Gastrocnemius medialis (tissue), 4 donors: Measurements from ENCODE around the gene TNRC18. TPM values are rescaled to one million over a fixed set of nuclear protein-coding genes. Genes with fewer than 3 reads are reported as not detected.
"Not testable (repeated sequence)": the region's sequence is repeated elsewhere in the genome, so short reads cannot be mapped to it uniquely, and the experiment has no call there.

Experiments used
- ATAC-seq, 2 donors: fragments of 150-250 bp; one replicate each; pipeline ENCODE4 v1.9.1; 2016
- DNase-seq, 2 donors: peaks; one replicate each; pipeline ENCODE4 v3.0.0-alpha.2; 2019
- H3K27ac ChIP-seq, 4 donors: fragments of 200-600 bp; sonication (generic); 1 replicate in 1 of 4; 2 replicates in 3 of 4; pipeline ENCODE4 v1.5.1; 2016 to 2018; ENCODE audit warnings: mild to moderate bottlenecking in 2 of 4, moderate library complexity in 1 of 4
- H3K27me3 ChIP-seq, 3 donors: fragments of 200-600 bp; sonication (generic) in 2 of 3; 1 replicate in 1 of 3; 2 replicates in 2 of 3; pipeline versions ENCODE4 v1.5.1 to v1.6.0; 2016 to 2019; ENCODE audit warnings: mild to moderate bottlenecking in 1 of 3, moderate library complexity in 1 of 3
- H3K36me3 ChIP-seq, 2 donors: fragments of 200-600 bp; sonication (generic) in 1 of 2; one replicate each; pipeline ENCODE4 v1.5.1; 2017 to 2018
- H3K4me1 ChIP-seq, 2 donors: fragments of 200-600 bp; sonication (generic) in 1 of 2; one replicate each; pipeline ENCODE4 v1.5.1; 2016 to 2017; ENCODE audit warnings: mild to moderate bottlenecking in 2 of 2
- H3K4me3 ChIP-seq, 4 donors: fragments of 200-600 bp; sonication (generic) in 3 of 4; 1 replicate in 1 of 4; 2 replicates in 3 of 4; pipeline ENCODE4 v1.5.1; 2016 to 2019; ENCODE audit warnings: mild to moderate bottlenecking in 2 of 4
- H3K9me3 ChIP-seq, 3 donors: fragments of 200-600 bp; sonication (generic) in 2 of 3; 1 replicate in 1 of 3; 2 replicates in 2 of 3; pipeline ENCODE4 v1.5.1; 2016 to 2019
- CTCF ChIP-seq, 5 experiments: fragments of 450-650 bp in 3 of 5; fragments of 200-600 bp in 2 of 5; sonication (generic) in 2 of 5; IDR thresholded peaks in 4 of 5; conservative IDR thresholded peaks in 1 of 5; 1 replicate in 4 of 5; 2 replicates in 1 of 5; pipeline ENCODE4 v1.5.1; 2016 to 2019; ENCODE audit warnings: antibody characterized with exemption in 5 of 5, mild to moderate bottlenecking in 3 of 5, moderate library complexity in 3 of 5
- POLR2A ChIP-seq, 2 donors: fragments of 450-650 bp; IDR thresholded peaks; one replicate each; pipeline ENCODE4 v1.6.1; 2017; ENCODE audit warnings: antibody characterized with exemption in 2 of 2, mild to moderate bottlenecking in 2 of 2, moderate library complexity in 2 of 2
- in situ Hi-C, 4 donors: fragments of 200-750 bp; cut with MboI; loops; one replicate each; pipeline versions ENCODE4 v1.15.0 to v1.8.0; 2017; ENCODE audit warnings: low sequenced_read_pairs in 4 of 4
- intact Hi-C: fragments of 100-400 bp; cut with DNase I; formaldehyde crosslinking; loops from one replicate; pipeline ENCODE4 v1.15.1; 2023; ENCODE audit warnings: low total_unique reads
- total RNA-seq, 4 donors: library from RNA; depleted of rRNA; stranded (reverse); fragments of >200 nt; gene quantifications; one replicate each; pipeline versions ENCODE4 v1.1.0 to v1.2.3, GENCODE V29; 2016

TNRC18 gene
- total RNA-seq, 4 donors from 2014 or later: 8.7 to 31.2 (median 20.5) TPM

GRCh38 chr7:5370454-5371353 is 52.9 kb downstream of the TNRC18 start:
- H3K27me3 ChIP-seq: no peaks in the 10 kb centered on the region
- H3K36me3 ChIP-seq: peaks cover 0 to 33% of the 10 kb centered on the region in 2 donors
- H3K4me3 ChIP-seq: no peak overlapping the region
- intact Hi-C loops (no loop called here), in situ Hi-C loops (no loop called here)
- H3K4me1 ChIP-seq: no peaks in the 10 kb centered on the region
- DNase-seq (no peak), ATAC-seq (no peak)
- H3K27ac ChIP-seq: no peak overlapping the region
- H3K9me3 ChIP-seq: no peaks in the 10 kb centered on the region
- no peak for TF ChIP-seq POLR2A (IDR thresholded peaks at IDR 0.05)
- no peak for TF ChIP-seq CTCF (IDR thresholded peaks at IDR 0.05 in 4 of 5, conservative IDR thresholded peaks at IDR 0.05 in 1 of 5)

- Histone ChIP-seq H3K27me3 (no peaks in the 10 kb centered on the region), H3K4me3 (no peak overlapping the region), H3K9me3 (no peaks in the 10 kb centered on the region), H3K27ac (peak overlapping the region in 1 of 4 donors; percentile 9), H3K4me1 (peaks cover 0 to 4% of the 10 kb centered on the region in 2 donors), H3K36me3 (peaks cover 0 to 14% of the 10 kb centered on the region in 2 donors)
- intact Hi-C loops (no loop called here), in situ Hi-C loops (loop anchor here in 2 of 4 donors (5.0 to 10.0 kb wide), 2 partner anchors 77 to 85 kb away; no protein-coding TSS in a partner anchor)
- no peak for DNase-seq
- TF ChIP-seq CTCF (IDR thresholded peaks at IDR 0.05 in 4 of 5, conservative IDR thresholded peaks at IDR 0.05 in 1 of 5) (no peak), POLR2A (IDR thresholded peaks at IDR 0.05) (no peak)
- ATAC-seq: no peak
These were observed 56.0 kb downstream of the TNRC18 start for GRCh38 chr7:5367661-5368060.

- H3K4me3 ChIP-seq, H3K27ac ChIP-seq, H3K27me3 ChIP-seq, H3K4me1 ChIP-seq, H3K9me3 ChIP-seq: not testable (repeated sequence)
- peaks cover 0 to 28% of the 10 kb centered on the region in 2 donors for H3K36me3 ChIP-seq
- intact Hi-C loops (loop anchor here (1.0 kb wide), 1 partner anchor 84 kb away; no protein-coding TSS in a partner anchor), in situ Hi-C loops (loop anchor here in 2 of 4 donors (5.0 to 10.0 kb wide), 2 partner anchors 79 to 86 kb away; no protein-coding TSS in a partner anchor)
- ATAC-seq (peak; percentile 88 to 91), DNase-seq (peak; percentile 32 to 63)
- TF ChIP-seq CTCF (IDR thresholded peaks at IDR 0.05 in 4 of 5, conservative IDR thresholded peaks at IDR 0.05 in 1 of 5): peak; percentile 81 to 91 (median 85)
These were observed 57.5 kb downstream of the TNRC18 start for GRCh38 chr7:5365976-5366625.

- H3K4me1 ChIP-seq: peaks cover 0 to 4% of the 10 kb centered on the region in 2 donors
- in situ Hi-C loops (loop anchor here in 1 of 4 donors (10.0 kb wide), 1 partner anchor 81 kb away; no protein-coding TSS in a partner anchor), intact Hi-C loops (no loop called here)
- no peaks in the 10 kb centered on the region for H3K9me3 ChIP-seq
- H3K27me3 ChIP-seq: no peaks in the 10 kb centered on the region
- ATAC-seq (no peak), DNase-seq (no peak)
- no peak overlapping the region for H3K27ac ChIP-seq
- H3K36me3 ChIP-seq: peaks cover 2 to 36% of the 10 kb centered on the region in 2 donors
- no peak overlapping the region for H3K4me3 ChIP-seq
- TF ChIP-seq CTCF (IDR thresholded peaks at IDR 0.05 in 4 of 5, conservative IDR thresholded peaks at IDR 0.05 in 1 of 5) (no peak), POLR2A (IDR thresholded peaks at IDR 0.05) (no peak)
These were observed 59.9 kb downstream of the TNRC18 start for GRCh38 chr7:5363729-5364128.
